ENCODE results near the gene TTC5.
"Not testable (repeated sequence)": the region's sequence is repeated elsewhere in the genome, so short reads cannot be mapped to it uniquely, and the experiment has no call there.

The TTC5 gene

GRCh38 chr14:20305265-20306078 lies at the start of gene TTC5:
Gene TTC5 (minus strand): TSS chr14:20305951. CDS start chr14:20305937, 14 bp downstream.
- peak; percentile 82 to 86 for DNase-seq (ENCODE audit: low read depth in 2 of 2)

- no peak for DNase-seq (ENCODE audit: low read depth in 2 of 2)
These were observed 45.1 kb upstream of the TTC5 start for GRCh38 chr14:20350860-20351259.

GRCh38 chr14:20350282-20350681 lies 44.5 kb upstream of the TTC5 start:
- DNase-seq (ENCODE audit: low read depth in 2 of 2): no peak

GRCh38 chr14:20347747-20348146 lies 42.0 kb upstream of the TTC5 start:
- no peak for DNase-seq (ENCODE audit: low read depth in 2 of 2)

- no peak for DNase-seq (ENCODE audit: low read depth in 2 of 2)
These were observed 41.0 kb upstream of the TTC5 start for GRCh38 chr14:20346713-20347112.

GRCh38 chr14:20345366-20345765 lies 39.6 kb upstream of the TTC5 start:
- no peak for DNase-seq (ENCODE audit: low read depth in 2 of 2)

- DNase-seq (ENCODE audit: low read depth in 2 of 2): no peak
These were observed 38.1 kb upstream of the TTC5 start for GRCh38 chr14:20343862-20344220.

GRCh38 chr14:20343092-20343861 lies 37.5 kb upstream of the TTC5 start, which contains the start of gene PARP2:
Gene PARP2 (plus strand): TSS chr14:20343635. CDS start chr14:20343642, 7 bp downstream.
- DNase-seq (ENCODE audit: low read depth in 2 of 2): peak; percentile 94 to 95

GRCh38 chr14:20341646-20342045 lies 35.9 kb upstream of the TTC5 start:
- no peak for DNase-seq (ENCODE audit: low read depth in 2 of 2)

- not testable (repeated sequence) for DNase-seq (ENCODE audit: low read depth in 2 of 2)
These were observed 35.3 kb upstream of the TTC5 start for GRCh38 chr14:20341032-20341431.

GRCh38 chr14:20334017-20334416 lies 28.3 kb upstream of the TTC5 start:
- no peak for DNase-seq (ENCODE audit: low read depth in 2 of 2)

- no peak for DNase-seq (ENCODE audit: low read depth in 2 of 2)
These were observed 27.7 kb upstream of the TTC5 start for GRCh38 chr14:20333494-20333841.

GRCh38 chr14:20332788-20333493 lies 27.2 kb upstream of the TTC5 start, which contains the start of gene CCNB1IP1:
Gene CCNB1IP1 (minus strand): TSS chr14:20333279. CDS start chr14:20316523, 16,756 bp downstream.
- DNase-seq (ENCODE audit: low read depth in 2 of 2): peak; percentile 6 to 41

GRCh38 chr14:20332431-20332787 lies 26.7 kb upstream of the TTC5 start:
- DNase-seq (ENCODE audit: low read depth in 2 of 2): no peak

GRCh38 chr14:20331053-20331613 lies 25.4 kb upstream of the TTC5 start:
- DNase-seq (ENCODE audit: low read depth in 2 of 2): no peak

GRCh38 chr14:20329355-20329754 lies 23.6 kb upstream of the TTC5 start:
- no peak for DNase-seq (ENCODE audit: low read depth in 2 of 2)

GRCh38 chr14:20328705-20329104 lies 23.0 kb upstream of the TTC5 start:
- DNase-seq (ENCODE audit: low read depth in 2 of 2): no peak

GRCh38 chr14:20327005-20327869 lies 21.5 kb upstream of the TTC5 start:
- DNase-seq (ENCODE audit: low read depth in 2 of 2): no peak

GRCh38 chr14:20317720-20318119 lies 12.0 kb upstream of the TTC5 start:
- no peak for DNase-seq (ENCODE audit: low read depth in 2 of 2)

GRCh38 chr14:20314026-20314425 lies 8.3 kb upstream of the TTC5 start:
- DNase-seq (ENCODE audit: low read depth in 2 of 2): no peak

GRCh38 chr14:20306079-20306423 lies 300 bp upstream of the TTC5 start:
- no peak for DNase-seq (ENCODE audit: low read depth in 2 of 2)
